Erythroblast (primary cell): ENCODE results near the gene PRDM12.

Source experiments
- GATA1 ChIP-seq: IDR thresholded peaks from 2 replicates; pipeline ENCODE4 v1.6.1; 2011; ENCODE audit warnings: low read depth, mild to moderate bottlenecking, control low read depth, low read length, moderate library complexity
- POLR2A ChIP-seq: IDR thresholded peaks from 2 replicates; pipeline ENCODE4 v1.6.1; 2011; ENCODE audit warnings: mild to moderate bottlenecking, low read length

DNA sequence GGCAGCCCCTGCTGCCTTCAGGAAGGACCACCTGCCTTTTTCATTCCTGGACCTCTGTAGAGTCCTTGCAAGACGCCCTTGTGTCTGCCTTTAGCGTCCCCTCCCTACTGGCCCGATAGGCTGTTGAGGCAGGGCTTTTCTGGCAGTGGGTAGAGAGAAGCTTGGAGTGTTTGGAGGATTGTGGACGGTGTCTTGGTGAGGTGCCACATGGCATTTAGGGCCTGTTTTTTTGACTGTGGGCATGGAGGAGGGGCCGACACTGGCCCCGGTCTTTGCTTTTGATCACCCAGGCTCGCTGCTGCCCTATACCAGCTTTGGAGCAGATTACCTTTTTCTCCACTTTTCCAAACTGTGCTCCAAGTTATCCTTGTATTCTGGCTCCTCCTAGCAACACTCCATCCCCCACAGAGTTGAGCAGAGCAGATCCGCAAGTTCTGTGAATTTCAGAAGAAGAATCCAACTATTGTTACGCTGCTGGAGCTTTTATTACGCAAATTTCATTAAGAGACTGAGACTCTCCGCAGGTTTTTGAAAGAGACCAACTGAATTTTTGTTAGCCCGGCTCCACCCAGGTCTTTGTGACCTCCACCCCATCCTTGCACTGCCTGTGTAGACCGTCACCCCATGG is 34.8 kb upstream of the PRDM12 start:
- TF ChIP-seq POLR2A (no peak), GATA1 (no peak)
